ENCODE results near the gene APOL3. TPM values are rescaled to one million over a fixed set of nuclear protein-coding genes. Genes with fewer than 3 reads are reported as not detected.

APOL3 gene
- total RNA-seq, 2 experiments from 2014 or later, result 50.6 to 55.4 TPM

- H3K27ac Mint-ChIP-seq, result no peak overlapping the region
- peak; percentile 99 for ATAC-seq
- peaks cover 4% of the 10 kb centered on the region for H3K9me3 Mint-ChIP-seq (ENCODE audit: low read depth)
- peak; percentile 92 for DNase-seq
- no peaks in the 10 kb centered on the region for H3K27me3 Mint-ChIP-seq
- CTCF ChIA-PET, result interaction anchor here (0.5 to 3.4 kb wide), 18 partner anchors 9 to 795 kb away, joined by 3 to 30 read pairs (median 4); partner anchors contain the start of genes APOL3 and APOL6
- no peak overlapping the region for H3K4me3 Mint-ChIP-seq
- H3K4me1 Mint-ChIP-seq, result peaks cover 10% of the 10 kb centered on the region
- POLR2A ChIA-PET, result interaction anchor here (0.5 kb wide), 1 partner anchor 25 kb away, joined by 3 read pairs; no protein-coding TSS in a partner anchor
- intact Hi-C loops (cut with DNase I, micrococcal nuclease), result loop anchor here (1.0 to 5.0 kb wide), 3 partner anchors 35 to 114 kb away; no protein-coding TSS in a partner anchor
- H3K36me3 Mint-ChIP-seq (ENCODE audit: low read depth), result peaks cover 2% of the 10 kb centered on the region
Measured at GRCh38 chr22:36180038-36180880, 19.7 kb upstream of the APOL3 start.

- peaks cover 2% of the 10 kb centered on the region for H3K36me3 Mint-ChIP-seq (ENCODE audit: low read depth)
- no peak overlapping the region for H3K27ac Mint-ChIP-seq
- H3K4me3 Mint-ChIP-seq, result no peak overlapping the region
- H3K27me3 Mint-ChIP-seq, result no peaks in the 10 kb centered on the region
- CTCF ChIA-PET, result interaction anchor here (0.7 to 2.5 kb wide), 11 partner anchors 8 to 294 kb away, joined by 3 to 16 read pairs (median 4); partner anchors contain the start of genes APOL2 and APOL3
- peaks cover 10% of the 10 kb centered on the region for H3K4me1 Mint-ChIP-seq
- H3K9me3 Mint-ChIP-seq (ENCODE audit: low read depth), result peaks cover 4% of the 10 kb centered on the region
- DNase-seq (peak; percentile 18), ATAC-seq (peak; percentile 18)
- POLR2A ChIA-PET, result interaction anchor here (0.6 kb wide), 1 partner anchor 392 kb away, joined by 3 read pairs; no protein-coding TSS in a partner anchor
- intact Hi-C loops (cut with DNase I, micrococcal nuclease), result no loop called here
Measured at GRCh38 chr22:36177160-36177559, 16.6 kb upstream of the APOL3 start.

- ATAC-seq (no peak), DNase-seq (no peak)
- H3K36me3 Mint-ChIP-seq (ENCODE audit: low read depth), result peaks cover 2% of the 10 kb centered on the region
- H3K4me1 Mint-ChIP-seq, result peaks cover 10% of the 10 kb centered on the region
- POLR2A ChIA-PET, result no interaction called here
- no peaks in the 10 kb centered on the region for H3K27me3 Mint-ChIP-seq
- intact Hi-C loops (cut with DNase I, micrococcal nuclease), result no loop called here
- H3K9me3 Mint-ChIP-seq (ENCODE audit: low read depth), result peaks cover 4% of the 10 kb centered on the region
- CTCF ChIA-PET, result interaction anchor here (0.6 to 1.6 kb wide), 4 partner anchors 10 to 801 kb away, joined by 3 to 4 read pairs (median 4); no protein-coding TSS in a partner anchor
- H3K27ac Mint-ChIP-seq, result no peak overlapping the region
- H3K4me3 Mint-ChIP-seq, result no peak overlapping the region
Measured at GRCh38 chr22:36175892-36176291, 15.3 kb upstream of the APOL3 start.

DNA sequence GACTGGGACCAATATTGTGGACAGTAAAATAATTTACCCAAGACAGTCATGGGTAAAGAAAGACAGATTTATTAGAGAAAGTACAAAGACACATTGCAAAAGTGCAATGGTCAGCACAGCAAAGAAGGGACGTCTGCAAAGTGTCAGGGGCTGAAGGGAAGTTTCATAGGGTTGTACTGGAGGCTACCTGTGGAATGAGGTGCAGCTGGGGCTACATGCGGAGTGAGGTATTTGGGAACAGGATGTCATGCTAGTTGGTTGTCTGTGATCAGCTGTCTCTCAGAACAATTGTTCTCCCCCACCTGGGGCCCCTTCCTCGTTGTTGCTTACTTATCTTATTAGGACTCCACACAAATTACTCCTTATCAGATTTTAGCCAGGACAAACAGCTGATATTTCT, 11.4 kb upstream of the APOL3 start:
- peaks cover 5% of the 10 kb centered on the region for H3K4me1 Mint-ChIP-seq
- ChIA-PET CTCF (interaction anchor here (0.7 to 1.4 kb wide), 4 partner anchors 8 to 14 kb away, joined by 3 read pairs; no protein-coding TSS in a partner anchor), POLR2A (no interaction called here)
- intact Hi-C loops (cut with DNase I, micrococcal nuclease), result no loop called here
- ATAC-seq (no peak), DNase-seq (no peak)
- peaks cover 3% of the 10 kb centered on the region for H3K36me3 Mint-ChIP-seq (ENCODE audit: low read depth)
- H3K9me3 Mint-ChIP-seq (ENCODE audit: low read depth), result peaks cover 11% of the 10 kb centered on the region
- no peak overlapping the region for H3K27ac Mint-ChIP-seq
- H3K27me3 Mint-ChIP-seq, result no peaks in the 10 kb centered on the region
- no peak overlapping the region for H3K4me3 Mint-ChIP-seq

DNA sequence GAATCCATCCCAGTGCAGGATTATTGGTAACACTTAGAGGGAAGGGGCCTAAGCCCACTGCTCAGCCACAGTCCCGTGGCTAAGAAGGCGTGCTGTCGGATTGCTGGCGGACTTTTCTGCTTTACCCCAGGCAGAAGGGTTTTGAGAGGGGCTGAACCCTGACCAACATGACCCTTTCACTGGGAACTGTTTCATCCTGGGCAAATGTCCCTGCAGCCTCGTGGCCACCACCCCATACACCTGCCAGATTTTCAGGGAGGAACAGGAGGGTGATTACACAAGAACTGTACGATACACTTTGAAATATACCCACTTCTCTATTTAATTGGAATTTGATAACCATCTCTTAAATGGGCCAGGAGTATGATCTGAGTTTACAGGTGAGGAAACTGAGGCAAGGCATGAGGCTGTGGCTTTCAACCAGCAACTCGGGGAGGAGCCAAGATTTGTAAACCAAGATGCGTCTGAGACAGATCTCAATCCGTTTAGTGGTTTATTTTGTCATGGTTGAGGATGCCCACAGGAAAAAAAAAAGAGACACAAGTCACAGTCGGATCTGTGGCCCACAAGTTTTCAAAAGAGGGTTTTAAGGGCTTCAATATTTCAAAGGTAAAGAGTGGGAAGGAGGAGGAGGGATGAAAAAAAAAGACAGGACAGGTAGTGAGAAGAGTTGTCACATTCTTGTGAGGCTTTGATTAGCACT, 6.1 kb upstream of the APOL3 start:
- no peak for DNase-seq
- no peak overlapping the region for H3K4me3 Mint-ChIP-seq
- ChIA-PET CTCF (no interaction called here), POLR2A (no interaction called here)
- intact Hi-C loops (cut with DNase I, micrococcal nuclease), result no loop called here
- H3K27me3 Mint-ChIP-seq, result no peaks in the 10 kb centered on the region
- H3K36me3 Mint-ChIP-seq (ENCODE audit: low read depth), result peaks cover 3% of the 10 kb centered on the region
- H3K4me1 Mint-ChIP-seq, result peaks cover 29% of the 10 kb centered on the region
- no peak for ATAC-seq
- no peak overlapping the region for H3K27ac Mint-ChIP-seq
- H3K9me3 Mint-ChIP-seq (ENCODE audit: low read depth), result peaks cover 10% of the 10 kb centered on the region

- no peak for ATAC-seq
- Mint-ChIP-seq H3K9me3 (ENCODE audit: low read depth) (peaks cover 10% of the 10 kb centered on the region), H3K4me1 (peaks cover 35% of the 10 kb centered on the region), H3K36me3 (ENCODE audit: low read depth) (peaks cover 3% of the 10 kb centered on the region), H3K4me3 (no peak overlapping the region), H3K27me3 (no peaks in the 10 kb centered on the region), H3K27ac (no peak overlapping the region)
- intact Hi-C loops (cut with DNase I, micrococcal nuclease), result no loop called here
- ChIA-PET CTCF (interaction anchor here (1.3 to 4.6 kb wide), 2 partner anchors 11 to 13 kb away, joined by 4 to 30 read pairs; no protein-coding TSS in a partner anchor), POLR2A (no interaction called here)
- DNase-seq, result no peak
Measured at GRCh38 chr22:36166086-36166485, 5.5 kb upstream of the APOL3 start.

- DNase-seq (no peak), ATAC-seq (no peak)
- ChIA-PET CTCF (interaction anchor here (1.0 to 4.6 kb wide), 4 partner anchors 12 to 100 kb away, joined by 3 to 30 read pairs (median 4); no protein-coding TSS in a partner anchor), POLR2A (interaction anchor here (0.7 to 0.8 kb wide), 2 partner anchors 13 to 325 kb away, joined by 3 read pairs; no protein-coding TSS in a partner anchor)
- no peak overlapping the region for H3K4me3 Mint-ChIP-seq
- H3K9me3 Mint-ChIP-seq (ENCODE audit: low read depth), result peaks cover 10% of the 10 kb centered on the region
- H3K27me3 Mint-ChIP-seq, result no peaks in the 10 kb centered on the region
- intact Hi-C loops (cut with DNase I, micrococcal nuclease), result no loop called here
- no peak overlapping the region for H3K27ac Mint-ChIP-seq
- H3K4me1 Mint-ChIP-seq, result peaks cover 45% of the 10 kb centered on the region
- peaks cover 4% of the 10 kb centered on the region for H3K36me3 Mint-ChIP-seq (ENCODE audit: low read depth)
Measured at GRCh38 chr22:36165141-36165540, 4.6 kb upstream of the APOL3 start.

DNA sequence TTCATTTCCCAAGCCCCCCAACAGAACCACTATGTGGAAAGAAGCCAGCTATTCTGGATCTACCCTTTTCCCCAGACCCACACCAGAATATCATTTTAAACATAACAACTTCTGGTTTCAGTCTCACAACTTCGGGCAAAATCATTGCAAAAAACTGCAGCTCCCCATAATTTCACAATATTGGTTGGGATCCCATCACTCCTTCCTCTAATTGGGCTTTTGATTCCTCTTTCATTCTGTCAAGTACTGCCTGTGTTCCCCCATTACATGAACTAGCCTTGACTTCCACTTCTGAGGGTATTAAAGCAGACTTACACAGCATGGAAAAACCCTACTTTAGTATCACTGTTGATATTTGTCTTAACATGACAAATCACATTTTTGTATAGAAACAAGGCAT, 4.1 kb upstream of the APOL3 start:
- no peak for ATAC-seq

GRCh38 chr22:36163497-36163896, 2.9 kb upstream of the APOL3 start:
- no peaks in the 10 kb centered on the region for H3K27me3 Mint-ChIP-seq
- H3K36me3 Mint-ChIP-seq (ENCODE audit: low read depth), result peaks cover 4% of the 10 kb centered on the region
- intact Hi-C loops (cut with DNase I, micrococcal nuclease), result loop anchor here in 1 of 2 experiments (2.0 kb wide), 1 partner anchor 73 kb away; no protein-coding TSS in a partner anchor
- peak overlapping the region; percentile 64 for H3K27ac Mint-ChIP-seq
- POLR2A ChIA-PET, result interaction anchor here (0.6 kb wide), 1 partner anchor 28 kb away, joined by 4 read pairs; no protein-coding TSS in a partner anchor
- H3K4me1 Mint-ChIP-seq, result peaks cover 59% of the 10 kb centered on the region
- ATAC-seq (no peak), DNase-seq (no peak)
- H3K4me3 Mint-ChIP-seq, result no peak overlapping the region
- CTCF ChIA-PET, result interaction anchor here (0.6 to 4.6 kb wide), 8 partner anchors 9 to 123 kb away, joined by 3 to 30 read pairs (median 4); no protein-coding TSS in a partner anchor
- H3K9me3 Mint-ChIP-seq (ENCODE audit: low read depth), result peaks cover 6% of the 10 kb centered on the region

More for the DNA sequence above, 4.1 kb upstream of the APOL3 start:
- intact Hi-C loops (cut with DNase I, micrococcal nuclease), result no loop called here
- DNase-seq, result no peak
- H3K27me3 Mint-ChIP-seq, result no peaks in the 10 kb centered on the region
- no peak overlapping the region for H3K4me3 Mint-ChIP-seq
- peaks cover 10% of the 10 kb centered on the region for H3K9me3 Mint-ChIP-seq (ENCODE audit: low read depth)
- peaks cover 4% of the 10 kb centered on the region for H3K36me3 Mint-ChIP-seq (ENCODE audit: low read depth)
- POLR2A ChIA-PET, result interaction anchor here (0.7 kb wide), 1 partner anchor 324 kb away, joined by 3 read pairs; no protein-coding TSS in a partner anchor
- H3K27ac Mint-ChIP-seq, result no peak overlapping the region
- CTCF ChIA-PET, result interaction anchor here (0.7 to 4.6 kb wide), 5 partner anchors 8 to 190 kb away, joined by 3 to 30 read pairs (median 3); no protein-coding TSS in a partner anchor
- peaks cover 48% of the 10 kb centered on the region for H3K4me1 Mint-ChIP-seq

GRCh38 chr22:36162127-36163034, 1.8 kb upstream of the APOL3 start:
- intact Hi-C loops (cut with DNase I, micrococcal nuclease), result loop anchor here in 1 of 2 experiments (2.0 kb wide), 1 partner anchor 74 kb away; no protein-coding TSS in a partner anchor
- peaks cover 7% of the 10 kb centered on the region for H3K36me3 Mint-ChIP-seq (ENCODE audit: low read depth)
- CTCF ChIA-PET, result interaction anchor here (0.6 to 4.6 kb wide), 11 partner anchors 9 to 124 kb away, joined by 3 to 30 read pairs (median 3); no protein-coding TSS in a partner anchor
- POLR2A ChIA-PET, result no interaction called here
- H3K27ac Mint-ChIP-seq, result peak overlapping the region; percentile 96
- ATAC-seq (no peak), DNase-seq (peak; percentile 41)
- H3K9me3 Mint-ChIP-seq (ENCODE audit: low read depth), result no peaks in the 10 kb centered on the region
- H3K4me1 Mint-ChIP-seq, result peaks cover 66% of the 10 kb centered on the region
- no peaks in the 10 kb centered on the region for H3K27me3 Mint-ChIP-seq
- no peak overlapping the region for H3K4me3 Mint-ChIP-seq

All from activated CD4-positive, alpha-beta T cell treated with anti-CD3 and anti-CD28 coated beads for 36 hours (primary cell).